WERI-Rb-1 (cell line): ENCODE data around the gene DOCK10.

ENCODE experiments used
- DNase-seq: peaks from one replicate; pipeline ENCODE4 v3.0.0-alpha.2; 2020
- H3K27ac ChIP-seq: fragments of 250-450 bp; sonication (Bioruptor Pico); 2 replicates; pipeline ENCODE4 v1.5.1; 2020; ENCODE audit warnings: mild to moderate bottlenecking, moderate library complexity
- H3K27me3 ChIP-seq: fragments of 250-450 bp; sonication (Bioruptor Pico); 2 replicates; pipeline ENCODE4 v1.5.1; 2021; ENCODE audit warnings: mild to moderate bottlenecking, low read depth, moderate library complexity; ENCODE audit not compliant: insufficient read depth, severe bottlenecking
- H3K36me3 ChIP-seq: fragments of 250-450 bp; sonication (Bioruptor Pico); 2 replicates; pipeline ENCODE4 v1.5.1; 2020; ENCODE audit warnings: mild to moderate bottlenecking, moderate library complexity
- H3K4me3 ChIP-seq: 2 replicates; pipeline ENCODE4 v1.5.1; 2011; ENCODE audit warnings: low read depth, mild to moderate bottlenecking, control low read depth, low read length
- H3K9me3 ChIP-seq: fragments of 250-450 bp; sonication (Bioruptor Pico); 2 replicates; pipeline ENCODE4 v1.5.1; 2021; ENCODE audit warnings: mild to moderate bottlenecking, moderate library complexity; ENCODE audit not compliant: severe bottlenecking
- CTCF ChIP-seq: IDR thresholded peaks from 2 replicates; pipeline ENCODE4 v1.5.1; 2011; ENCODE audit warnings: low read depth, mild to moderate bottlenecking, control low read depth, inconsistent platforms, low read length

Gene DOCK10

DNA sequence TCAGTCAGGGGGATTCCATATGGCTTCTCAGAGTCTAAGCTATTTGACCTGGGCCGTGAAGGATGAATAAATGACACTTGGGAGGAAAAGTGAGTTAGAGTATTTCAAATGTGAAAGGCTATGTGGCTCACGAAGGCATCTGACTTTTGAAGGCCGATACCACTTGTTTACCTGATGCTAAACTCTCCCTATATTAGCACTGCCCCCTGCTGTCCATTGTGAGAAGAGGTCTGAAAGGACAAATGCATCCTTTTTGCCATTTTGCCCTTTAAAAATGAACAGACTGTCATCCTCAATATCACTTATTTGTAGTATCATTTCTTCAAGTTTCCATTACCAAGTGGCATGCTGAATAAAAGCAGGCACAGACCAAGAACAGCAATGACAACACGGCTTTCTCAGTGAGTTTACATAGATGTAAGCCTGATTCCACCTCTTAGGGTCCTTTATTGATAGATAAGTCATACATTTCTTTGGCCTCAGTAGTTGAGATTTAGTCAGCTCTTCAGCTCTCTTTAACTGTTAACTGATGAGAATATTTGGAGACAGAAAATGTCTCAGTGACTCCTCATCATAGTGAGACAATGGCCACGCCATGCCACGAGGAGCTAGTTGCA lies 40.1 kb downstream of the DOCK10 start:
- H3K9me3 ChIP-seq, result no peaks in the 10 kb centered on the region
- H3K36me3 ChIP-seq, result no peaks in the 10 kb centered on the region
- TF ChIP-seq CTCF, result peak; percentile 77
- H3K27ac ChIP-seq, result no peak overlapping the region
- H3K27me3 ChIP-seq, result no peaks in the 10 kb centered on the region
- no peak overlapping the region for H3K4me3 ChIP-seq
- peak; percentile 45 for DNase-seq

- no peak overlapping the region for H3K27ac ChIP-seq
- H3K4me3 ChIP-seq, result no peak overlapping the region
- no peaks in the 10 kb centered on the region for H3K27me3 ChIP-seq
- no peak for DNase-seq
- no peak for TF ChIP-seq CTCF
- H3K36me3 ChIP-seq, result no peaks in the 10 kb centered on the region
- no peaks in the 10 kb centered on the region for H3K9me3 ChIP-seq
Measured at GRCh38 chr2:224999754-225000153, 42.5 kb downstream of the DOCK10 start.

GRCh38 chr2:224999321-224999720 lies 42.9 kb downstream of the DOCK10 start:
- no peak for DNase-seq
- H3K27me3 ChIP-seq, result no peaks in the 10 kb centered on the region
- TF ChIP-seq CTCF, result no peak

DNA sequence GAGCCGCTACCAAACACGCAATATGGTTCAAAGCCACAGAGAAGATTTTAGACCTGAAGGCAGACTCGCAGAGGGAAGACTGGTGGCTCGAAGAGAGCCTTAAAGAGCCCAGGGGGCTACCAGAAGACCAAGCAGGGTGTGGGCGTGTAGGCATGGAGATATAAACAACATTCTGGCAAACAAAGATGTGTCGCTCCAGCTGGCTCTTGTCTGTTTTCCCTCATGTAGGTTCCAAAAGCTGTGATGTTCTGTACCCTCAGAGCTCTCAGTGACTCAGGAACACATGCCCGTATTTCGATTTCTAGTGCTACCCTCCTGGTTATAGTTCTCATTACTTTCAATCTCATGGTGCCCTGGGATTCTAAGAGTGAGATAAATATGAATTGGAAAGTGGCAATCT lies 44.5 kb downstream of the DOCK10 start:
- no peak for DNase-seq
- H3K27me3 ChIP-seq, result no peaks in the 10 kb centered on the region
- no peaks in the 10 kb centered on the region for H3K9me3 ChIP-seq
- no peak for TF ChIP-seq CTCF
- no peak overlapping the region for H3K27ac ChIP-seq
- no peaks in the 10 kb centered on the region for H3K36me3 ChIP-seq
- no peak overlapping the region for H3K4me3 ChIP-seq

More at GRCh38 chr2:224999321-224999720, 42.9 kb downstream of the DOCK10 start:
- no peak overlapping the region for H3K27ac ChIP-seq
- H3K9me3 ChIP-seq, result no peaks in the 10 kb centered on the region
- H3K4me3 ChIP-seq, result no peak overlapping the region
- no peaks in the 10 kb centered on the region for H3K36me3 ChIP-seq

DNA sequence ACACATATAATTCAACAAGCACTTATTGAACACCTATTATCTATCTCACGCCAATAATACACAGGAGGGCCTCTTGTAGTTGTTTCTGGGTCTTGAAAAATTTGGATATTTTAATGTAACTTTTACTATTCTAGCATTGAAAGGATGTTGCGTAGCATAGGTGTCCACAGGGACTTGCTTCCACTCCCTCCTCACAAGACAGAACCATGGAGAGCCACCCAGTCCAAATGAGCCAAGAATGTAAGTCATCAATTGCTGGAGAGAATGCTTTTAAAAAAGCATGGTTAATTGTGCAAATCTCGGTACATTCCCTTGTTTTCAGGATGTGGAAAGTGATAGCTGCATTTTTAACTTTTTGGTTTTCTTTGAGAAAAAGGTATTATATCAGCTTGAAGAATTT lies 46.8 kb downstream of the DOCK10 start:
- H3K4me3 ChIP-seq, result no peak overlapping the region
- no peak overlapping the region for H3K27ac ChIP-seq
- H3K36me3 ChIP-seq, result no peaks in the 10 kb centered on the region
- no peak for DNase-seq
- H3K27me3 ChIP-seq, result no peaks in the 10 kb centered on the region
- H3K9me3 ChIP-seq, result no peaks in the 10 kb centered on the region
- no peak for TF ChIP-seq CTCF

- no peak for TF ChIP-seq CTCF
- Histone ChIP-seq H3K9me3 (no peaks in the 10 kb centered on the region), H3K36me3 (no peaks in the 10 kb centered on the region), H3K27me3 (no peaks in the 10 kb centered on the region), H3K27ac (no peak overlapping the region), H3K4me3 (no peak overlapping the region)
- no peak for DNase-seq
Measured at GRCh38 chr2:224994242-224994823, 47.9 kb downstream of the DOCK10 start.
